GM23338 (cell line): ENCODE data around the gene PRIM1.

Experiments
- CREB1 ChIP-seq: fragments of 250-450 bp; sonication (Bioruptor Pico); IDR thresholded peaks from 2 replicates; pipeline ENCODE4 v1.5.0; 2020; ENCODE audit warnings: low read depth, mild to moderate bottlenecking, moderate library complexity
- CTCF ChIP-seq, 2 experiments: fragments of 200-600 bp in 1 of 2; sonication (generic) in 1 of 2; conservative IDR thresholded peaks; 2 replicates each; pipeline versions ENCODE4 v1.5.1 to v1.6.1; 2016 to 2017; ENCODE audit warnings: antibody characterized with exemption in 2 of 2, low read depth in 2 of 2, mild to moderate bottlenecking in 2 of 2, moderate library complexity in 1 of 2
- ETS1 ChIP-seq: IDR thresholded peaks from 2 replicates; pipeline ENCODE4 v1.6.1; 2016; ENCODE audit warnings: antibody characterized with exemption
- EZH2 ChIP-seq: fragments of 200-600 bp; sonication (generic); IDR thresholded peaks from one replicate; pipeline ENCODE4 v1.8.0; 2017; ENCODE audit warnings: antibody characterized with exemption, mild to moderate bottlenecking, low read depth; ENCODE audit not compliant: unreplicated experiment
- EZH2phosphoT487 ChIP-seq: fragments of 200-600 bp; sonication (generic); IDR thresholded peaks from one replicate; pipeline ENCODE4 v1.8.1; 2018; ENCODE audit warnings: antibody characterized with exemption; ENCODE audit not compliant: unreplicated experiment
- JUNB ChIP-seq: IDR thresholded peaks from one replicate; pipeline ENCODE4 v1.6.1; 2016; ENCODE audit warnings: antibody characterized with exemption; ENCODE audit not compliant: unreplicated experiment
- NANOG ChIP-seq: IDR thresholded peaks from 2 replicates; pipeline ENCODE4 v1.6.1; 2016; ENCODE audit warnings: antibody characterized with exemption, borderline replicate concordance
- POLR2AphosphoS5 ChIP-seq: IDR thresholded peaks from 2 replicates; pipeline ENCODE4 v1.6.1; 2016; ENCODE audit warnings: antibody characterized with exemption, low read depth
- REST ChIP-seq: IDR thresholded peaks from one replicate; pipeline ENCODE4 v1.6.1; 2018; ENCODE audit warnings: antibody characterized with exemption; ENCODE audit not compliant: unreplicated experiment
- STAT1 ChIP-seq: IDR thresholded peaks from one replicate; pipeline ENCODE4 v1.6.1; 2016; ENCODE audit warnings: antibody characterized with exemption; ENCODE audit not compliant: unreplicated experiment
- ZNF114 ChIP-seq: fragments of 250-450 bp; sonication (Bioruptor Pico); IDR thresholded peaks from 2 replicates; pipeline ENCODE4 v1.5.0; 2020; ENCODE audit warnings: mild to moderate bottlenecking, moderate library complexity
- ZNF331 ChIP-seq: fragments of 250-450 bp; sonication (Bioruptor Pico); IDR thresholded peaks from 2 replicates; pipeline ENCODE4 v1.5.0; 2020; ENCODE audit warnings: low read depth, mild to moderate bottlenecking, moderate library complexity
- ZNF462 ChIP-seq: fragments of 250-450 bp; sonication (Bioruptor Pico); IDR thresholded peaks from 2 replicates; pipeline ENCODE4 v1.5.0; 2020; ENCODE audit warnings: mild to moderate bottlenecking, moderate library complexity

GRCh38 chr12:56688846-56689109 lies 63.3 kb downstream of the PRIM1 start:
- TF ChIP-seq REST (no peak), CTCF (conservative IDR thresholded peaks at IDR 0.05; ENCODE audit: low read depth in 2 of 2) (no peak), EZH2 (no peak), CREB1 (CRISPR knock-in tag) (no peak), POLR2AphosphoS5 (no peak), NANOG (no peak), JUNB (no peak), ETS1 (no peak), ZNF114 (no peak), EZH2phosphoT487 (no peak), ZNF331 (CRISPR knock-in tag) (no peak), STAT1 (no peak), ZNF462 (no peak)
